Astrocyte (in vitro differentiated cells and primary cell): ENCODE data around the gene TM9SF4. TPM values are rescaled to one million over a fixed set of nuclear protein-coding genes. Genes with fewer than 3 reads are reported as not detected.

Source experiments
- DNase-seq: peaks from one replicate; pipeline ENCODE4 v3.0.0-alpha.2; 2010; ENCODE audit warnings: low read depth
- FAIRE-seq: peaks from 2 replicates; lab custom pipeline; 2011; peaks lifted over from hg19 to GRCh38; lab: Jason Lieb, UNC
- H2AFZ ChIP-seq: 2 replicates; pipeline ENCODE4 v1.6.0; 2012; ENCODE audit warnings: low read depth, low read length, inconsistent platforms
- H3K27ac ChIP-seq: 2 replicates; pipeline ENCODE4 v1.5.1; 2011; ENCODE audit warnings: low read depth, low read length, inconsistent platforms
- H3K27me3 ChIP-seq: 2 replicates; pipeline ENCODE4 v1.6.0; 2011; ENCODE audit warnings: low read length, inconsistent platforms; ENCODE audit not compliant: insufficient read depth
- H3K36me3 ChIP-seq: 2 replicates; pipeline ENCODE4 v1.5.1; 2011; ENCODE audit warnings: low read length, inconsistent platforms; ENCODE audit not compliant: insufficient read depth
- H3K4me1 ChIP-seq: 2 replicates; pipeline ENCODE4 v1.5.1; 2011; ENCODE audit warnings: low read length, inconsistent platforms; ENCODE audit not compliant: insufficient read depth
- H3K4me2 ChIP-seq: 2 replicates; pipeline ENCODE4 v1.6.0; 2012; ENCODE audit warnings: low read length, inconsistent platforms
- H3K4me3 ChIP-seq: 2 replicates; pipeline ENCODE4 v1.5.1; 2011; ENCODE audit warnings: low read depth, mild to moderate bottlenecking, low read length, inconsistent platforms; ENCODE audit not compliant: insufficient read depth
- H3K79me2 ChIP-seq: 2 replicates; pipeline ENCODE4 v1.6.0; 2012; ENCODE audit warnings: mild to moderate bottlenecking, low read length, inconsistent platforms; ENCODE audit not compliant: insufficient read depth
- H3K9ac ChIP-seq: 2 replicates; pipeline ENCODE4 v1.6.0; 2012; ENCODE audit warnings: mild to moderate bottlenecking, low read length, inconsistent platforms
- H3K9me3 ChIP-seq: 2 replicates; pipeline ENCODE4 v1.5.1; 2012; ENCODE audit warnings: low read depth, mild to moderate bottlenecking, low read length, inconsistent platforms; ENCODE audit not compliant: insufficient read depth
- H4K20me1 ChIP-seq: 2 replicates; pipeline ENCODE4 v1.6.0; 2012; ENCODE audit warnings: low read length, inconsistent platforms; ENCODE audit not compliant: insufficient read depth
- H3K27ac Mint-ChIP-seq: one replicate; pipeline ENCODE4 v1.8.0; 2021; ENCODE audit warnings: mild to moderate bottlenecking, mixed read lengths; ENCODE audit not compliant: unreplicated experiment
- H3K27me3 Mint-ChIP-seq: one replicate; pipeline ENCODE4 v1.8.0; 2021; ENCODE audit warnings: low read depth, mixed read lengths; ENCODE audit not compliant: unreplicated experiment
- H3K36me3 Mint-ChIP-seq: one replicate; pipeline ENCODE4 v1.8.0; 2021; ENCODE audit warnings: low read depth, mixed read lengths; ENCODE audit not compliant: unreplicated experiment
- H3K4me1 Mint-ChIP-seq: one replicate; pipeline ENCODE4 v1.8.0; 2021; ENCODE audit warnings: low read depth, mixed read lengths; ENCODE audit not compliant: unreplicated experiment
- H3K4me3 Mint-ChIP-seq: one replicate; pipeline ENCODE4 v1.8.0; 2021; ENCODE audit warnings: mild to moderate bottlenecking, moderate library complexity, mixed read lengths; ENCODE audit not compliant: unreplicated experiment
- H3K9me3 Mint-ChIP-seq: one replicate; pipeline ENCODE4 v1.8.0; 2021; ENCODE audit warnings: mild to moderate bottlenecking, mixed read lengths; ENCODE audit not compliant: unreplicated experiment
- EZH2 ChIP-seq: IDR thresholded peaks from 2 replicates; pipeline ENCODE4 v1.6.1; 2012; ENCODE audit warnings: mild to moderate bottlenecking, low read length, inconsistent platforms; ENCODE audit not compliant: insufficient read depth
- total RNA-seq: library from RNA; stranded (reverse); gene quantifications from 2 replicates; pipeline ENCODE4 v1.2.1, GENCODE V29; 2021
- TF ChIP-seq, protein P1 (sequence below): IDR thresholded peaks from 2 replicates; pipeline ENCODE4 v1.5.1; 2011; ENCODE audit warnings: low read depth, mild to moderate bottlenecking, inconsistent platforms, low read length, moderate library complexity; ENCODE audit not compliant: insufficient read depth

The TM9SF4 gene
- total RNA-seq, 1 donor from 2014 or later: 64.0 TPM

DNA sequence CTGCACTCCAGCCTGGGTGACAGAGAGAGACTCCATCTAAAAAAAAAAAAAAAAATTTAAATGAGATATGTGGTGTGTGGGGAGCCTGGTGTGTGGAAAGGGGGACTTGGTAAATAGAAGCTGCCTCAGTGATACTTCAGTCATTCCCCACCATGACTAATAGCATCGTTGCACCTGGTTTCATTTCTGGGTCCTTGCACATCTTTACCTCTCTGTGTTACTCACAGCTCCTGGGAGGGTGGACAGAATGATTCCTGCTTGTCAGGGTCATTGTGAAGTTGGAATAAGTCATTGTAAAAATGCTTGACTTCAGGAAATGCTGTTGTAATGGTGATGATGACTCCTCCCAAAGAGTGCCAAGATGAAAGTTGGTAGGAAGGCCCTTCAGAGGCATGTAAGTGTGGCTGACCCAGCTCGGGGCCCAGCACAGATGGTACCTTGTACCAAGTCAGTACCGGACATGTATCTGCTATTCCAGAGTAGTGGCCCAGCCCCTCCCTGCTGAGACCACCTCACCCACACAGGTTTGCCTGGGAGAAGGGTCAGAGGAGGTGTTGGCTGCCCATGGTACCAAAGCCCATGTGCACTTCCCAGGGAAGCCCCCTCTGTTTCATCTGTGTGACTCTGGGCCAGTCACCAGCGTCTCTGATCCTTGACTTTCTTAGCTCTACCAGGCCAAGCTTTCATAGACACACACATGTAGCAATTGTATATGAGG, 49.6 kb downstream of the TM9SF4 start:
- H3K4me3 Mint-ChIP-seq: no peak overlapping the region
- peaks cover 30% of the 10 kb centered on the region for H3K36me3 ChIP-seq

GRCh38 chr20:32159766-32160221, 50.3 kb downstream of the TM9SF4 start:
- TF ChIP-seq, protein P1, sequence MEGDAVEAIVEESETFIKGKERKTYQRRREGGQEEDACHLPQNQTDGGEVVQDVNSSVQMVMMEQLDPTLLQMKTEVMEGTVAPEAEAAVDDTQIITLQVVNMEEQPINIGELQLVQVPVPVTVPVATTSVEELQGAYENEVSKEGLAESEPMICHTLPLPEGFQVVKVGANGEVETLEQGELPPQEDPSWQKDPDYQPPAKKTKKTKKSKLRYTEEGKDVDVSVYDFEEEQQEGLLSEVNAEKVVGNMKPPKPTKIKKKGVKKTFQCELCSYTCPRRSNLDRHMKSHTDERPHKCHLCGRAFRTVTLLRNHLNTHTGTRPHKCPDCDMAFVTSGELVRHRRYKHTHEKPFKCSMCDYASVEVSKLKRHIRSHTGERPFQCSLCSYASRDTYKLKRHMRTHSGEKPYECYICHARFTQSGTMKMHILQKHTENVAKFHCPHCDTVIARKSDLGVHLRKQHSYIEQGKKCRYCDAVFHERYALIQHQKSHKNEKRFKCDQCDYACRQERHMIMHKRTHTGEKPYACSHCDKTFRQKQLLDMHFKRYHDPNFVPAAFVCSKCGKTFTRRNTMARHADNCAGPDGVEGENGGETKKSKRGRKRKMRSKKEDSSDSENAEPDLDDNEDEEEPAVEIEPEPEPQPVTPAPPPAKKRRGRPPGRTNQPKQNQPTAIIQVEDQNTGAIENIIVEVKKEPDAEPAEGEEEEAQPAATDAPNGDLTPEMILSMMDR: no peak
- TF ChIP-seq EZH2: no peak
- H3K79me2 ChIP-seq: no peaks in the 10 kb centered on the region
- Mint-ChIP-seq H3K9me3 (no peaks in the 10 kb centered on the region), H3K27ac (no peak overlapping the region), H3K4me3 (no peak overlapping the region), H3K36me3 (peaks cover 25% of the 10 kb centered on the region), H3K4me1 (peaks cover 10% of the 10 kb centered on the region), H3K27me3 (no peaks in the 10 kb centered on the region)
- peaks cover 9% of the 10 kb centered on the region for H3K4me1 ChIP-seq
- H3K9me3 ChIP-seq: no peaks in the 10 kb centered on the region
- no peaks in the 10 kb centered on the region for H3K27me3 ChIP-seq
- no peak overlapping the region for H3K4me3 ChIP-seq
- DNase-seq (no peak), FAIRE-seq (no peak)
- no peak overlapping the region for H2AFZ ChIP-seq
- no peak overlapping the region for H3K9ac ChIP-seq
- H3K4me2 ChIP-seq: no peak overlapping the region
- H3K27ac ChIP-seq: no peak overlapping the region
- H3K36me3 ChIP-seq: peaks cover 27% of the 10 kb centered on the region
- peaks cover 8% of the 10 kb centered on the region for H4K20me1 ChIP-seq

More for the DNA sequence above, 49.6 kb downstream of the TM9SF4 start:
- Mint-ChIP-seq H3K27me3 (no peaks in the 10 kb centered on the region), H3K4me1 (peaks cover 12% of the 10 kb centered on the region), H3K27ac (no peak overlapping the region), H3K36me3 (peaks cover 25% of the 10 kb centered on the region), H3K9me3 (no peaks in the 10 kb centered on the region)
- Histone ChIP-seq H3K9me3 (no peaks in the 10 kb centered on the region), H4K20me1 (peaks cover 8% of the 10 kb centered on the region), H3K27ac (no peak overlapping the region), H3K9ac (no peak overlapping the region), H2AFZ (no peak overlapping the region), H3K4me1 (peaks cover 11% of the 10 kb centered on the region), H3K4me2 (no peak overlapping the region), H3K4me3 (no peak overlapping the region), H3K27me3 (no peaks in the 10 kb centered on the region), H3K79me2 (no peaks in the 10 kb centered on the region)
- TF ChIP-seq EZH2: no peak
- TF ChIP-seq, protein P1: no peak
- DNase-seq (no peak), FAIRE-seq (no peak)

GRCh38 chr20:32160341-32160740, 50.8 kb downstream of the TM9SF4 start:
- Histone ChIP-seq H3K4me2 (no peak overlapping the region), H3K27ac (no peak overlapping the region), H3K9me3 (no peaks in the 10 kb centered on the region), H3K36me3 (peaks cover 26% of the 10 kb centered on the region), H3K4me1 (peaks cover 3% of the 10 kb centered on the region), H2AFZ (no peak overlapping the region), H3K9ac (no peak overlapping the region), H3K4me3 (no peak overlapping the region), H3K27me3 (no peaks in the 10 kb centered on the region), H3K79me2 (no peaks in the 10 kb centered on the region), H4K20me1 (peaks cover 4% of the 10 kb centered on the region)
- TF ChIP-seq, protein P1: no peak
- TF ChIP-seq EZH2: no peak
- peaks cover 5% of the 10 kb centered on the region for H3K4me1 Mint-ChIP-seq
- H3K36me3 Mint-ChIP-seq: peaks cover 24% of the 10 kb centered on the region
- H3K27me3 Mint-ChIP-seq: no peaks in the 10 kb centered on the region
- H3K9me3 Mint-ChIP-seq: no peaks in the 10 kb centered on the region
- no peak overlapping the region for H3K4me3 Mint-ChIP-seq
- DNase-seq (no peak), FAIRE-seq (no peak)
- no peak overlapping the region for H3K27ac Mint-ChIP-seq
